DND-41 (cell line): ENCODE data around the gene GTF3C1.

Experiments used
- CTCF ChIP-seq: IDR thresholded peaks from 2 replicates; pipeline ENCODE4 v1.5.1; 2012; ENCODE audit warnings: borderline replicate concordance, low read length, moderate library complexity, mild to moderate bottlenecking; ENCODE audit not compliant: poor library complexity, severe bottlenecking; ENCODE audit errors: extremely low read depth
- EZH2 ChIP-seq: IDR thresholded peaks from 3 replicates; pipeline ENCODE4 v1.6.1; 2012; ENCODE audit warnings: borderline replicate concordance, low read depth, mild to moderate bottlenecking, moderate library complexity, low read length, inconsistent platforms; ENCODE audit not compliant: severe bottlenecking

GRCh38 chr16:27498916-27499658, 50.6 kb downstream of the GTF3C1 start:
- no peak for TF ChIP-seq EZH2
- TF ChIP-seq CTCF, result no peak
